C4-2B (cell line): ENCODE measurements around the gene LPAR6.

Experiments used
- CTCF ChIP-seq: fragments of 450-650 bp; conservative IDR thresholded peaks from 2 replicates; pipeline ENCODE4 v1.5.1; 2017; ENCODE audit warnings: mild to moderate bottlenecking
- ZFX ChIP-seq: fragments of 450-650 bp; IDR thresholded peaks from 2 replicates; pipeline ENCODE4 v1.6.1; 2017

GRCh38 chr13:48456546-48456945 is 43.6 kb upstream of the LPAR6 start:
- TF ChIP-seq CTCF (no peak), ZFX (no peak)
